Amygdala (tissue), 56 donors: Measurements from ENCODE around the gene TSSK2.

Experiments
- DNase-seq, 56 donors: peaks; one replicate each; lab custom pipeline; 2025; lab: John Stamatoyannopoulos, UW

The TSSK2 gene

DNA sequence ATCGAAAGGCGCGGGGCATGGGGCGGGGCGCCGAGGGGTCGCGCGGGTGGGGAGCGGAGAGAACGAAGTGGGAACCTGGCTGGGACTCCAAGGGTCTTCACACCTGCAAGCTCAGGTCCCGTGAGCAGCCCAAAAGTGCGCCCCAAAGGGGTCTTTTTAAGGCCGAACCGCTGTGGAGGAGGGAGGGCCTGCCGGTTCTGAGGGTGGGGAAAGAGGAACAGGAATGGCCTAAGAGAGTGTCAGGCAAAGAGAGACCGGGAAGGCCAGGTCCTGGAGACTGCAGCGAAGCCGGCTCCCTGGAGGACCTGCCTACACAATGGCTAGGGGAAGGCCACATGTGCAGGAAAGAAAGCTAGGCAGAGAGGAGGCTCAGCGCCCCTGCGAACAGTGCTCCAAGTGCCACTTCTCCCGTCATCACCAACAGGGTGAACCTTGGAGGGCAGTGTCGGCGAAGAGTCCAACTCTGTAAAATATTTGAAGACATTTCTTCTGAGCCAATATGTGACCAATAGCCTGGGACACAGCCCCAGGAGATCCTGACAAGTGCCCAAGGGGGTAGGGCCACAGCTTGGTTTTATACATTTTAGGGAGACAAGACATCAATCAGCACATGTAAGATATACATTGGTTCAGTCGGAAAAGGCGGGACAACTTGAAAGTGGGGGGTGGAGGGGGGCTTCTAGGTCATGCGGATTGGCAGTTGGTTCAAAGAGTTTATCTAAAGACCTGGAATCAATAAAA, 8.2 kb upstream of the TSSK2 start:
- DNase-seq, result peak in 3 of 56 donors; percentile 45 to 78 (median 68)

GRCh38 chr22:19123936-19124335, 7.2 kb upstream of the TSSK2 start:
- no peak for DNase-seq

DNA sequence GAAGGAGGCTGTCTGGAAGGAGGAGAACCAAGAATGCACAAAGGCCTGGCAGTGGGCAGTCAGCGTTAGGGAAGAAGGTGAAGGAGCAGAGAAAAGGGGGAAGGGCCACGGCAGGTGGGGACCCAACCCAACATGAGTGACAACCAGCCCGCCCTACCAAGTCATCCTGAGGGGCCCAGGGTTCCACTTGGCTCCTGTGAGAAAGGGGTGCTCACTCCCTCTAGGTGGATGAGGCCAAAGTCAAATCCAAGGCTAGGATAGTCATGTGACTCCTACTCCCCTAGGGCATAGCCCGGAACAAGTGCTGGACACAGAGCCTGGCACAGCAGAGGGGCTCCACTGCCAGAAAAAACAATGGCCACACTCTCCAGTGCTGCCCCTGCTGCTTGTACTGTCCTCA, 6.7 kb upstream of the TSSK2 start:
- DNase-seq, result no peak

- DNase-seq, result no peak
These were observed 6.1 kb upstream of the TSSK2 start for GRCh38 chr22:19125011-19125410.

DNA sequence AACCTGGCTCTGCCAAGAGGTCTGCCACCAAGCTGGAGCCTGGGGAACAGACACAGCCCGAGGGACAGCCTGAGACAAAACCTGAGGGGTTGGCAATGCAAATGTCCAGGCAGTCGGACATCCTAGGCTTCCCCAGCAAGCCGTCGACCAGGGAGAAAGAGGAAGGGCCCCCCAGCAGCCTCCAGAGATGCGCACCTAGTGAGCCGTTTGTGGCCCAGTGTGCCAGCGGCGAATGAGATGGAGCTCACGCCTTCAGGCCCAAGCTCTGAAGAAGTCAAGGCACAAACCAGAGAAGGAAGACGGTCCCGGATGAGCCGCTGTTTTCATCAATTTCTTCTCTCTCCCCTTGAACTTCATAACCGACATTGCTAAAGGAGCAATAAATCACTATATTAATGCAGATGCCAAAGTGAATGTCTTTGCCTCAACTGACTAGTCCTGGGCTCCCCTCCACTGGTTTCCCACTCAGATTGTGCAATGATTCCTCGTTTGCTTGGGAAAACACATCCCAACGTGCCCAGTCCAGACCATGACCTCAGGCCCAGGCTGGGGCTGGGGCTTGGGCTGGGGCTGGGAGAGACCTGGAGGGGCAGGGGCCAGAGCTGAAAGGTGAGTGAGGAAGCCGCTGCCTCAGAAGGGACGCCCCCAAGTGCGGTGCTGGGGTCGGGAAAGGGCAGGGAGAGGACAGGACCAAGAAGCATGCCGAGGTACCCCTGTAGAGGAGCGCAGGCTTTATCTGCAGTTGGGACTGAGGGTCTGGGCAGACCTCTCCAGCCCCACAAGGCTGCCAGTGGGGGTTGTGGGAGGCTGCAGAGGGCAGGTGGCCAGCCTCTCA, 5.4 kb upstream of the TSSK2 start:
- no peak for DNase-seq

GRCh38 chr22:19126309-19127273, 4.5 kb upstream of the TSSK2 start:
- no peak for DNase-seq

DNA sequence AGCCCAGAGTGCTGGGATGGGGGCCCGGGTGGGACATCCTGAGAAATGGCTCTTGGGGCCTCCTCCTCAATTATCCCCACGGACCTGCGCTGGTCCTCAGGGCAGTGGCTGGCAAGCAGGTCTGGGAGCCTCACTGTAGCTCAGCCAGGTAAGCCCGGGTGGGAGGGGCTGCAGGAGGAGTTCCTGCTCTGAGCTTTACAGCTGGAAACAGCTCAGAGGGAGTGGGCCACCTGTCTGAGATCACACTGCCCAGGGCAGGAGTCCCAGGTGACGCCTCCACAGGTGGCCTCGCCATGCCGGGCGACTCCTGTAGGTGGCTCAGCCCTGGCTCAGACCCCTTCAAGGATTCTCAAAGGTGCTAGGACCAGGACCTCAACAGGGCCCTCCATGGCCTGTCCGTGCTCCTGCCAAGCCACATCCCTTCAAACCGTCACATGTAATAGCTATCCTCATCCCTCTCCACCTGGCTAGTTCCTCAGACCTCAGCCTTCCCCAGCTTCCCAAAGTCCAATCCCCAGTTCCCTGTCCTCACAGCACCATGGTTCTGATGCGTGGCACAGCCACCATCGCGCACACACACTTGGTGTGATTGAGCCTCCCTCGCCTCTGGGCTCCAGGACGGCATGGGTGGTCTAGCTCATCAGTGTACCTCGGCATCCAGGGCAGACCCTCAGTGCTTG, 3.6 kb upstream of the TSSK2 start:
- no peak for DNase-seq

DNA sequence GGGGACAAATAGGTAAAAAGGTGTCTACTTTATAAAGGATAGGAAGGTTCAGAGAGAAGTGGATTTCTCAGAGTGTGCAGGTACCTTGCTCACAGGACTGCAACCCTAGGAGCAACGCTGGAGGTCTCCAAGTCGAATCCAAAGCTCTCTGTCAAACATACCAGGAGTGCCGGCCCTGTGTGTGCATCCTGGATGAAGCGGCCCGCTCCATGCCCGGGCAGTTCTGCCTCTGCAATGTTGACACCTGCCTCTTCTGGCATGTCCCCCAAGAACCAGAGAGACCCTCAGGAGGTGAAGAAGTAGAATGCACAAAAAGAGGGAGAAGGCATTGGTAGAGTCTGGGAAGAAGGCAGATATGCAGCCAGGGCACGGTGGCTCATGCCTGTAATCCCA, 3.1 kb upstream of the TSSK2 start:
- no peak for DNase-seq

GRCh38 chr22:19128946-19129727, 2.0 kb upstream of the TSSK2 start:
- no peak for DNase-seq

DNA sequence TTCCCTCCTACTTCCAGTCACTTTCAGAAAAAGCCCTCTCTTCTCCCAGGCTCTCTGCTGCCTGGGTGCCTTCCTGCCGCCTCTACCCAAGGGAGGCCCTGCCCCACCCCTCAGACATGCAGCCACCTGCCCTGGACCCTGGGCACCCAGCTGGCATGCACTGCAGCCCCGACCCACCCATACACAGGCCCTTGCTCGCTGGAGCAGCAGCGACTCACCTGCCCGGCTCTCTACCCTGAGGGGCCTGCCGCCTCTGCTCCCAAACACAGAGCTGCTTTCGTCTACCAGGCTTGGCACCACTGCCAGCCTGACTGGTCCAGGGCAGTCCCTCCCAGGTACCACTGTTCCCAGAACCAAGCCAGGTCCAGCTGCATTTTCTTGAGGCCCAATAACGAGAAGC, 1.2 kb upstream of the TSSK2 start:
- DNase-seq, result no peak

DNA sequence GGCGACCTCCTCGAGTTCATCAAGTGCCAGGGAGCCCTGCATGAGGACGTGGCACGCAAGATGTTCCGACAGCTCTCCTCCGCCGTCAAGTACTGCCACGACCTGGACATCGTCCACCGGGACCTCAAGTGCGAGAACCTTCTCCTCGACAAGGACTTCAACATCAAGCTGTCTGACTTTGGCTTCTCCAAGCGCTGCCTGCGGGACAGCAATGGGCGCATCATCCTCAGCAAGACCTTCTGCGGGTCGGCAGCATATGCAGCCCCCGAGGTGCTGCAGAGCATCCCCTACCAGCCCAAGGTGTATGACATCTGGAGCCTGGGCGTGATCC, 542 bp downstream of the TSSK2 start:
- no peak for DNase-seq

GRCh38 chr22:19132153-19132552, 1.0 kb downstream of the TSSK2 start:
- no peak for DNase-seq

DNA sequence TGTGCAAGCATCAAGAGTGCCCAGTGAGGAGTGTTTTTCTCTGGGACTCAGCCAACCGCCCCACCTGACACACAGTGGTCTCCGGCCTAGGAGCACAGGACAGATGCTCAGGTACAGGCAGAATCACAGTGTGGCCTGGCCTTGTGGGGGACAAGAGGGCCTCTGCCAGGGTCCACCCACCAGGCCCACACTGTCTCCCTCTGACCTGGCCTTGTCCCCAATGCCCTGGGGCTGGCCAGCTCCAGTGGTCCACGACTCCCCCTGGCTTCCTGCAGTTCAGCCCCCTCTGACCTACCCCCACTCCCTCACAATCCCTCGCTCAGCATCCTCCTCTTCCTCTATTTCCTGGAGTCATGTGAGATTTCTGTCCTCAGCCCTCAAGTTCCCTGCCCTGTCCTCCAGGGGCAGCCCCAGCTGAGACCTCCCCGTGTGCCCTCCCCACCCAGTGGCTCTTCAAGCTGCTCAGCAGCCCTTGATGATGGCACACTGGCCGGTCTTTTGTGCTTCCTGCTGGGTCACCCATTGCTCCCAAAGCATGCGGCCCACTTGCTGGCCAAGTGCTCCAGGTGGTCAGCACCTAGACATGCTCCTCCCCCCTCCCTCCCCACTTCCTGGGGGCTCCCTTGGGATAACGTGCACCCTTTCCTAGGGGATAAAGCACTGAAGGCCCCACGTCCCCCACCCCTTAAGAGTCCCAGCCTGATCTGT, 1.7 kb downstream of the TSSK2 start:
- no peak for DNase-seq

- DNase-seq, result no peak
These were observed 2.5 kb downstream of the TSSK2 start for GRCh38 chr22:19133561-19133960.

GRCh38 chr22:19134176-19134831, 3.2 kb downstream of the TSSK2 start:
- no peak for DNase-seq

GRCh38 chr22:19134874-19135273, 3.8 kb downstream of the TSSK2 start:
- DNase-seq, result no peak

DNA sequence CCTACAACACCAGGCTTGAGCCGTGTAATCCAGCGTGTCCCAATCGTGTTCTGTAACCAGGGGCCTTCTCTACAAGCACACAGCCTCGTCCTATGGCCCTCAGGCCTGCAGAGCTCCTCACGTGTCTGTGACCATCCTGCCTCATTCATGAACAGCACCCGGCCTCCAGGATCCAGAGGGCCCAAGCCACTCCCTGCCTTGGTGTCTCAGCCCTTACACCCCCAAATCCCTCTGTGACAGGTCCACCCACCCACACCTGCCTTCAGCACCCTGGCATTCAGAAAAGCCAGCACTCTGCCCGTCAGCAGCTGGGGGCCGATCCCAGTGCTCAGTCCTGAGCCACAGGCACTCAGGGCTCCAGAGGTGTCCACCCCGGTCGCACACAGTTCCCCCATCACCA, 5.8 kb downstream of the TSSK2 start:
- no peak for DNase-seq
